Testis (tissue), 3 donors: ENCODE results near the gene GPC6. TPM values are rescaled to one million over a fixed set of nuclear protein-coding genes. Genes with fewer than 3 reads are reported as not detected.
A peak's percentile ranks its signal among the peaks of the same experiment; 100 is the strongest.

Source experiments
- DNase-seq: peaks from one replicate; pipeline ENCODE4 v3.0.0-alpha.2; 2019
- H3K27ac ChIP-seq, 2 donors: fragments of 200-600 bp; sonication (generic); one replicate each; pipeline ENCODE4 v1.5.1; 2019
- H3K27me3 ChIP-seq: fragments of 200-600 bp; sonication (generic); one replicate; pipeline ENCODE4 v1.5.1; 2019
- H3K36me3 ChIP-seq: fragments of 200-600 bp; sonication (generic); one replicate; pipeline ENCODE4 v1.5.1; 2017; ENCODE audit warnings: low read depth; ENCODE audit errors: missing control alignments
- H3K4me1 ChIP-seq: fragments of 200-600 bp; sonication (generic); one replicate; pipeline ENCODE4 v1.5.1; 2019
- H3K4me3 ChIP-seq, 2 donors: fragments of 200-600 bp; sonication (generic); one replicate each; pipeline ENCODE4 v1.5.1; 2017 to 2019
- H3K9me3 ChIP-seq: fragments of 200-600 bp; sonication (generic); one replicate; pipeline ENCODE4 v1.5.1; 2017
- CTCF ChIP-seq, 3 experiments: fragments of 450-650 bp in 2 of 3; fragments of 200-600 bp in 1 of 3; sonication (generic) in 1 of 3; IDR thresholded peaks; one replicate each; pipeline ENCODE4 v1.5.1; 2016 to 2019; ENCODE audit warnings: antibody characterized with exemption in 3 of 3, mild to moderate bottlenecking in 2 of 3, moderate library complexity in 1 of 3
- POLR2A ChIP-seq: fragments of 450-650 bp; IDR thresholded peaks from one replicate; pipeline ENCODE4 v1.6.1; 2017; ENCODE audit warnings: antibody characterized with exemption, mild to moderate bottlenecking, moderate library complexity
- WGBS, 2 donors: methylation state at CpG; one replicate each; pipeline ENCODE4 v1.1.5; 2018; 5-methylcytosine and 5-hydroxymethylcytosine counted together
- intact Hi-C: fragments of 100-400 bp; cut with DNase I; formaldehyde crosslinking; loops from one replicate; pipeline ENCODE4 v1.15.1; 2023; ENCODE audit warnings: low total_unique reads
- polyA plus RNA-seq: library from polyadenylated mRNA; stranded (reverse); fragments of 350-450 nt; fragmentation: Illumina TruSeq; extraction: RNeasy Lipid Tissue Mini Kit (QIAGEN cat#74804); gene quantifications from one replicate; pipeline ENCODE4 v1.2.3, GENCODE V29; 2014; ENCODE audit warnings: low read depth, low replicate concordance; ENCODE audit not compliant: insufficient read depth
- total RNA-seq, 2 donors: library from RNA; depleted of rRNA; stranded (reverse); fragments of >200 nt; gene quantifications; one replicate each; pipeline ENCODE4 v1.2.3, GENCODE V29; 2016

GPC6 gene
- total and polyA plus RNA-seq, 3 donors from 2014 or later, result 2.2 to 6.9 (median 4.3) TPM

- Histone ChIP-seq H3K4me3 (no peak overlapping the region), H3K4me1 (no peaks in the 10 kb centered on the region), H3K27me3 (no peaks in the 10 kb centered on the region), H3K27ac (no peak overlapping the region), H3K9me3 (no peaks in the 10 kb centered on the region), H3K36me3 (no peaks in the 10 kb centered on the region)
- intact Hi-C loops, result no loop called here
- TF ChIP-seq POLR2A (no peak), CTCF (IDR thresholded peaks at IDR 0.05) (no peak)
- 95 to 98% methylated on average over 2 of the region's 2 CpGs for WGBS, 2 donors
- DNase-seq, result no peak
Observed at GRCh38 chr13:94319501-94319900, 1092.9 kb downstream of the GPC6 start.

- Histone ChIP-seq H3K36me3 (no peaks in the 10 kb centered on the region), H3K4me1 (peaks cover 9% of the 10 kb centered on the region), H3K4me3 (no peak overlapping the region), H3K27me3 (no peaks in the 10 kb centered on the region), H3K9me3 (no peaks in the 10 kb centered on the region), H3K27ac (no peak overlapping the region)
- intact Hi-C loops, result no loop called here
- DNase-seq, result no peak
- TF ChIP-seq CTCF (IDR thresholded peaks at IDR 0.05), result no peak
- no peak for TF ChIP-seq POLR2A
- WGBS, 2 donors, result 87 to 89% methylated on average over 6 of the region's 6 CpGs
Observed at GRCh38 chr13:94322925-94323763, 1096.5 kb downstream of the GPC6 start.

- no peak for DNase-seq
- peaks cover 9% of the 10 kb centered on the region for H3K4me1 ChIP-seq
- intact Hi-C loops, result no loop called here
- no peaks in the 10 kb centered on the region for H3K36me3 ChIP-seq
- TF ChIP-seq CTCF (IDR thresholded peaks at IDR 0.05), result no peak
- no peak for TF ChIP-seq POLR2A
- WGBS, 2 donors, result 78 to 84% methylated on average over 10 of the region's 10 CpGs
- no peak overlapping the region for H3K4me3 ChIP-seq
- no peaks in the 10 kb centered on the region for H3K27me3 ChIP-seq
- no peaks in the 10 kb centered on the region for H3K9me3 ChIP-seq
- no peak overlapping the region for H3K27ac ChIP-seq
Observed at GRCh38 chr13:94323764-94324758, 1097.5 kb downstream of the GPC6 start.

GRCh38 chr13:94324767-94325540 lies 1098.3 kb downstream of the GPC6 start:
- Histone ChIP-seq H3K4me3 (no peak overlapping the region), H3K27me3 (no peaks in the 10 kb centered on the region), H3K4me1 (peaks cover 9% of the 10 kb centered on the region), H3K27ac (peak overlapping the region in 1 of 2 donors; percentile 29), H3K9me3 (no peaks in the 10 kb centered on the region), H3K36me3 (no peaks in the 10 kb centered on the region)
- DNase-seq, result no peak
- TF ChIP-seq POLR2A (no peak), CTCF (IDR thresholded peaks at IDR 0.05) (no peak)
- intact Hi-C loops, result no loop called here
- 57 to 58% methylated on average over 14 of the region's 14 CpGs for WGBS, 2 donors
